ENCODE measurements around the gene CRB3.
A peak's percentile ranks its signal among the peaks of the same experiment; 100 is the strongest.

CRB3 gene

GRCh38 chr19:6421075-6422014 lies 42.7 kb upstream of the CRB3 start:
- no peak overlapping the region for H3K27ac ChIP-seq (replicated peaks)
- no peak for TF ChIP-seq CTCF (IDR thresholded peaks at IDR 0.05; ENCODE audit: insufficient read depth, low read length)
- no peak for TF ChIP-seq GABPA (IDR thresholded peaks at IDR 0.05; ENCODE audit: low read depth)
- TF ChIP-seq POLR2AphosphoS5 (IDR thresholded peaks at IDR 0.05; ENCODE audit: low read depth) = no peak
- no peak for TF ChIP-seq SPI1 (IDR thresholded peaks at IDR 0.05; ENCODE audit: borderline replicate concordance, low read depth)
- no peak for TF ChIP-seq REST (IDR thresholded peaks at IDR 0.05; ENCODE audit: insufficient replicate concordance, low read depth)
- H3K4me3 ChIP-seq (replicated peaks; ENCODE audit: insufficient read depth, low read length) = no peak overlapping the region
- no peaks in the 10 kb centered on the region for H3K27me3 ChIP-seq (ENCODE audit: insufficient read depth, poor library complexity, severe bottlenecking)
- no peak for DNase-seq (ENCODE audit: low read depth in 1 of 2, low spot score in 1 of 2)

GRCh38 chr19:6423499-6424194 lies 40.4 kb upstream of the CRB3 start:
- DNase-seq (ENCODE audit: low read depth in 1 of 2, low spot score in 1 of 2) = peak in 1 of 2 experiments; percentile 35

More at GRCh38 chr19:6423499-6424194, 40.4 kb upstream of the CRB3 start:
- Histone ChIP-seq H3K4me3 (replicated peaks; ENCODE audit: insufficient read depth, low read length) (peak overlapping the region; percentile 93), H3K27ac (replicated peaks) (peak overlapping the region; percentile 73), H3K27me3 (ENCODE audit: insufficient read depth, poor library complexity, severe bottlenecking) (no peaks in the 10 kb centered on the region)
- TF ChIP-seq REST (IDR thresholded peaks at IDR 0.05; ENCODE audit: insufficient replicate concordance, low read depth) (no peak), CTCF (IDR thresholded peaks at IDR 0.05; ENCODE audit: insufficient read depth, low read length) (no peak), SPI1 (IDR thresholded peaks at IDR 0.05; ENCODE audit: borderline replicate concordance, low read depth) (no peak)

Data from HL-60 (cell line).